H9 (cell line): ENCODE results near the gene EIF4H. TPM values are rescaled to one million over a fixed set of nuclear protein-coding genes. Genes with fewer than 3 reads are reported as not detected.

Experiments used
- DNase-seq: peaks from one replicate; pipeline ENCODE4 v3.0.0-alpha.2; 2017
- H2AFZ ChIP-seq: one replicate; pipeline ENCODE4 v1.6.1; 2013; ENCODE audit warnings: mild to moderate bottlenecking, low read length, control low read depth, moderate library complexity
- H2AK5ac ChIP-seq: 2 replicates; pipeline ENCODE4 v1.6.1; 2013; ENCODE audit warnings: low read length, control low read depth, mixed read lengths; ENCODE audit not compliant: insufficient read length
- H2BK120ac ChIP-seq: one replicate; pipeline ENCODE4 v1.6.1; 2013; ENCODE audit warnings: low read depth, mild to moderate bottlenecking, low read length, control low read depth, inconsistent platforms; ENCODE audit not compliant: poor library complexity, severe bottlenecking
- H2BK12ac ChIP-seq: 2 replicates; pipeline ENCODE4 v1.6.1; 2013; ENCODE audit warnings: low read length, control low read depth, mixed read lengths, low read depth; ENCODE audit not compliant: insufficient read length
- H2BK15ac ChIP-seq: 2 replicates; pipeline ENCODE4 v1.6.1; 2013; ENCODE audit warnings: low read depth, low read length, control low read depth
- H2BK20ac ChIP-seq: one replicate; pipeline ENCODE4 v1.6.1; 2013; ENCODE audit warnings: low read depth, mild to moderate bottlenecking, low read length, control low read depth, inconsistent platforms; ENCODE audit not compliant: poor library complexity, severe bottlenecking
- H2BK5ac ChIP-seq: 2 replicates; pipeline ENCODE4 v1.6.1; 2013; ENCODE audit warnings: low read length, control low read depth, mixed read lengths; ENCODE audit not compliant: insufficient read length
- H3K14ac ChIP-seq: 2 replicates; pipeline ENCODE4 v1.6.1; 2013; ENCODE audit warnings: low read length, control low read depth; ENCODE audit not compliant: insufficient read depth
- H3K18ac ChIP-seq: 2 replicates; pipeline ENCODE4 v1.6.1; 2013; ENCODE audit warnings: low read depth, mild to moderate bottlenecking, mixed read lengths, low read length, control low read depth; ENCODE audit not compliant: insufficient read length
- H3K23ac ChIP-seq: 2 replicates; pipeline ENCODE4 v1.6.1; 2013; ENCODE audit warnings: low read length, control low read depth, mixed read lengths, low read depth; ENCODE audit not compliant: insufficient read length
- H3K23me2 ChIP-seq: 2 replicates; pipeline ENCODE4 v1.6.1; 2013; ENCODE audit warnings: low read depth, mild to moderate bottlenecking, mixed read lengths, low read length, control low read depth; ENCODE audit not compliant: insufficient read length, poor library complexity, severe bottlenecking
- H3K27ac ChIP-seq: 2 replicates; pipeline ENCODE4 v1.5.1; 2013; ENCODE audit warnings: low read length, control low read depth, mixed read lengths, low read depth; ENCODE audit not compliant: insufficient read length
- H3K27me3 ChIP-seq: 2 replicates; pipeline ENCODE4 v1.6.1; 2013; ENCODE audit warnings: low read length, control low read depth, inconsistent platforms; ENCODE audit not compliant: insufficient read depth
- H3K4ac ChIP-seq: 2 replicates; pipeline ENCODE4 v1.6.1; 2013; ENCODE audit warnings: low read depth, mild to moderate bottlenecking, control low read depth, inconsistent platforms, low read length, moderate library complexity
- H3K4me1 ChIP-seq: 2 replicates; pipeline ENCODE4 v1.6.1; 2013; ENCODE audit warnings: low read length, control low read depth, inconsistent platforms; ENCODE audit not compliant: insufficient read depth
- H3K4me2 ChIP-seq: 2 replicates; pipeline ENCODE4 v1.6.1; 2013; ENCODE audit warnings: low read length, control low read depth, mixed read lengths; ENCODE audit not compliant: insufficient read length, insufficient read depth
- H3K56ac ChIP-seq: 2 replicates; pipeline ENCODE4 v1.6.1; 2013; ENCODE audit warnings: low read depth, mild to moderate bottlenecking, mixed read lengths, low read length, control low read depth; ENCODE audit not compliant: insufficient read length
- H3K79me1 ChIP-seq: 2 replicates; pipeline ENCODE4 v1.6.1; 2013; ENCODE audit warnings: low read depth, mild to moderate bottlenecking, moderate library complexity, low read length, control low read depth, inconsistent platforms; ENCODE audit not compliant: insufficient read depth, poor library complexity, severe bottlenecking
- H3K79me2 ChIP-seq: 2 replicates; pipeline ENCODE4 v1.6.1; 2013; ENCODE audit warnings: low read length, control low read depth, inconsistent platforms; ENCODE audit not compliant: insufficient read depth
- H3K9ac ChIP-seq: 2 replicates; pipeline ENCODE4 v1.6.1; 2013; ENCODE audit warnings: low read length, control low read depth, mixed read lengths; ENCODE audit not compliant: insufficient read length; ENCODE audit errors: extremely low read depth
- H3K9me3 ChIP-seq: one replicate; pipeline ENCODE4 v1.6.1; 2013; ENCODE audit warnings: low read depth, low read length, inconsistent platforms; ENCODE audit not compliant: control insufficient read depth
- H3T11ph ChIP-seq: one replicate; pipeline ENCODE4 v1.6.1; 2013; ENCODE audit warnings: mild to moderate bottlenecking, low read length, control low read depth, inconsistent platforms
- H4K20me1 ChIP-seq: one replicate; pipeline ENCODE4 v1.6.1; 2013; ENCODE audit not compliant: control insufficient read depth, insufficient read length, insufficient read depth
- H4K5ac ChIP-seq: 2 replicates; pipeline ENCODE4 v1.6.1; 2013; ENCODE audit warnings: low read depth, mild to moderate bottlenecking, mixed read lengths, low read length, control low read depth; ENCODE audit not compliant: insufficient read length
- H4K8ac ChIP-seq: replicated peaks from 2 replicates; pipeline ENCODE4 v1.6.1; 2013; ENCODE audit warnings: low read length, control low read depth, mixed read lengths, low read depth; ENCODE audit not compliant: insufficient read length
- H4K91ac ChIP-seq: 2 replicates; pipeline ENCODE4 v1.6.1; 2013; ENCODE audit warnings: low read depth, mild to moderate bottlenecking, moderate library complexity, mixed read lengths, low read length, control low read depth; ENCODE audit not compliant: insufficient read length
- H3K27ac Mint-ChIP-seq, 3 experiments: 2 replicates in 2 of 3; 3 replicates in 1 of 3; pipeline ENCODE4 v1.8.0; 2020 to 2021; ENCODE audit warnings: mixed read lengths in 3 of 3, mild to moderate bottlenecking in 1 of 3, moderate library complexity in 1 of 3
- H3K27me3 Mint-ChIP-seq: 2 replicates; pipeline ENCODE4 v1.8.0; 2021; ENCODE audit warnings: low read depth, mild to moderate bottlenecking, moderate library complexity, mixed read lengths
- H3K36me3 Mint-ChIP-seq, 3 experiments: 2 replicates in 2 of 3; 3 replicates in 1 of 3; pipeline ENCODE4 v1.8.0; 2020 to 2021; ENCODE audit warnings: low read depth in 3 of 3, mixed read lengths in 3 of 3; ENCODE audit not compliant: insufficient read depth in 1 of 3
- H3K4me1 Mint-ChIP-seq, 2 experiments: 2 replicates each; pipeline ENCODE4 v1.8.0; 2020; ENCODE audit warnings: mixed read lengths in 2 of 2
- H3K4me3 Mint-ChIP-seq, 2 experiments: 2 replicates in 1 of 2; 3 replicates in 1 of 2; pipeline ENCODE4 v1.8.0; 2020 to 2021; ENCODE audit warnings: mild to moderate bottlenecking in 2 of 2, mixed read lengths in 2 of 2, moderate library complexity in 1 of 2
- H3K9me3 Mint-ChIP-seq, 2 experiments: 2 replicates in 1 of 2; 3 replicates in 1 of 2; pipeline ENCODE4 v1.8.0; 2020; ENCODE audit warnings: mild to moderate bottlenecking in 2 of 2, mixed read lengths in 2 of 2, moderate library complexity in 1 of 2
- CTCF ChIP-seq: fragments of 200-600 bp; sonication (generic); conservative IDR thresholded peaks from 3 replicates; pipeline ENCODE4 v1.8.0; 2021; ENCODE audit warnings: antibody characterized with exemption, mild to moderate bottlenecking
- WGBS: extraction: QIAGEN DNeasy Blood & Tissue Kit; methylation state at CpG from one replicate; pipeline ENCODE4 v1.1.7; 2013; ENCODE audit warnings: missing lambda C conversion rate, low lambda C conversion rate, mixed read lengths; ENCODE audit not compliant: insufficient read length; ENCODE audit errors: extremely low coverage; 5-methylcytosine and 5-hydroxymethylcytosine counted together
- long read RNA-seq: library from polyadenylated mRNA; unstranded; transcript quantifications from one replicate; pipeline ENCODE4 v2.0.0, GENCODE V29; 2020
- total RNA-seq: library from RNA; stranded (reverse); gene quantifications from 2 replicates; pipeline ENCODE4 v1.2.1, GENCODE V29; 2021

Gene EIF4H
- 363 and 367 TPM in 2 replicates for total RNA-seq
- long read RNA-seq, transcript EIF4H-201 (7 exons, 2,679 nt), result minor isoform, 488 of 3,265 reads
- long read RNA-seq, transcript EIF4H-202 (6 exons, 2,503 nt), result major isoform, 2,626 of 3,265 reads
- long read RNA-seq, partial matches to known transcripts, result 99 of 3,265 reads
- long read RNA-seq, other reads (novel, unspliced or antisense), result 52 of 3,265 reads

- Histone ChIP-seq H3K4me2 (peak within 1 kb of the TSS; percentile 96), H3T11ph (no peak within 1 kb of the TSS), H2AK5ac (no peak within 1 kb of the TSS), H4K20me1 (peaks cover 3% of the 10 kb centered on the region), H4K5ac (no peak within 1 kb of the TSS), H2BK12ac (peak within 1 kb of the TSS; percentile 9), H2BK20ac (no peak within 1 kb of the TSS), H2BK15ac (no peak within 1 kb of the TSS), H3K9me3 (no peaks in the 10 kb centered on the region), H3K9ac (peak within 1 kb of the TSS; percentile 93), H3K4ac (peak within 1 kb of the TSS; percentile 89), H3K23me2 (peaks cover 11% of the 10 kb centered on the region), H3K14ac (peak within 1 kb of the TSS; percentile 97), H3K27me3 (no peaks in the 10 kb centered on the region), H3K4me1 (no peaks in the 10 kb centered on the region; the same call in 1 of the 2 replicates), H3K79me1 (no peaks in the 10 kb centered on the region), H4K8ac (no peak within 1 kb of the TSS), H3K23ac (no peak within 1 kb of the TSS), H2BK5ac (no peak within 1 kb of the TSS), H3K56ac (no peak within 1 kb of the TSS), H2AFZ (no peak within 1 kb of the TSS), H3K27ac (peak within 1 kb of the TSS; percentile 49), H4K91ac (peak within 1 kb of the TSS; percentile 90), H3K18ac (peak within 1 kb of the TSS; percentile 87), H2BK120ac (no peak within 1 kb of the TSS), H3K79me2 (peaks cover 44% of the 10 kb centered on the region)
- peak within 1 kb of the TSS; percentile 90 to 93 for H3K4me3 Mint-ChIP-seq
- no CpG with 5 or more reads among the region's 95 CpGs for WGBS
- peaks cover 38 to 39% of the 10 kb centered on the region in 2 experiments for H3K4me1 Mint-ChIP-seq
- no peaks in the 10 kb centered on the region for H3K27me3 Mint-ChIP-seq
- no peak for TF ChIP-seq CTCF
- H3K36me3 Mint-ChIP-seq, result peaks cover 20 to 26% (median 26%) of the 10 kb centered on the region in 3 experiments
- DNase-seq, result peak; percentile 92
- no peaks in the 10 kb centered on the region for H3K9me3 Mint-ChIP-seq
- peak within 1 kb of the TSS; percentile 90 to 97 (median 95) for H3K27ac Mint-ChIP-seq
Measured at GRCh38 chr7:74173866-74174605, at the start of gene EIF4H. Gene EIF4H (plus strand): TSS chr7:74174356. CDS start chr7:74174384, 28 bp downstream.
